NCI-H69 (cell line): ENCODE results near the gene VNN1.

Source experiments
- DNase-seq: peaks from one replicate; lab custom pipeline; 2025; lab: John Stamatoyannopoulos, UW

Gene VNN1

GRCh38 chr6:132713352-132714134, at the start of gene VNN1:
Gene VNN1 (minus strand): TSS chr6:132714055. CDS start chr6:132714035, 20 bp downstream.
- no peak for DNase-seq

GRCh38 chr6:132763269-132763668, 49.4 kb upstream of the VNN1 start:
- DNase-seq, result no peak

GRCh38 chr6:132760256-132760655, 46.4 kb upstream of the VNN1 start:
- DNase-seq, result no peak

GRCh38 chr6:132758689-132759088, 44.8 kb upstream of the VNN1 start:
- DNase-seq, result no peak

- DNase-seq, result no peak
Measured at GRCh38 chr6:132752255-132752654, 38.4 kb upstream of the VNN1 start.

- peak; percentile 4 for DNase-seq
Measured at GRCh38 chr6:132751828-132752227, 38.0 kb upstream of the VNN1 start.

GRCh38 chr6:132751306-132751705, 37.5 kb upstream of the VNN1 start:
- DNase-seq, result no peak

GRCh38 chr6:132750455-132751248, 36.8 kb upstream of the VNN1 start:
- no peak for DNase-seq

- no peak for DNase-seq
Measured at GRCh38 chr6:132749111-132749510, 35.3 kb upstream of the VNN1 start.

- no peak for DNase-seq
Measured at GRCh38 chr6:132748446-132748845, 34.6 kb upstream of the VNN1 start.

- no peak for DNase-seq
Measured at GRCh38 chr6:132746048-132746447, 32.2 kb upstream of the VNN1 start.

- DNase-seq, result no peak
Measured at GRCh38 chr6:132742495-132742894, 28.6 kb upstream of the VNN1 start.

- DNase-seq, result no peak
Measured at GRCh38 chr6:132741281-132741680, 27.4 kb upstream of the VNN1 start.

GRCh38 chr6:132736239-132736638, 22.4 kb upstream of the VNN1 start:
- DNase-seq, result no peak

- peak; percentile 23 for DNase-seq
Measured at GRCh38 chr6:132734694-132735236, 20.9 kb upstream of the VNN1 start.

- DNase-seq, result no peak
Measured at GRCh38 chr6:132733814-132734213, 20.0 kb upstream of the VNN1 start.

GRCh38 chr6:132733283-132733682, 19.4 kb upstream of the VNN1 start:
- no peak for DNase-seq

- DNase-seq, result no peak
Measured at GRCh38 chr6:132731086-132731485, 17.2 kb upstream of the VNN1 start.

- no peak for DNase-seq
Measured at GRCh38 chr6:132730560-132730959, 16.7 kb upstream of the VNN1 start.

GRCh38 chr6:132728616-132729015, 14.8 kb upstream of the VNN1 start:
- no peak for DNase-seq

GRCh38 chr6:132726608-132726975, 12.7 kb upstream of the VNN1 start:
- DNase-seq, result no peak

GRCh38 chr6:132725947-132726607, 12.2 kb upstream of the VNN1 start:
- DNase-seq, result no peak

GRCh38 chr6:132725471-132725870, 11.6 kb upstream of the VNN1 start:
- DNase-seq, result peak; percentile 7
